Suprapubic skin (tissue), 4 donors: ENCODE measurements around the gene KLF13. TPM values are rescaled to one million over a fixed set of nuclear protein-coding genes. Genes with fewer than 3 reads are reported as not detected.

Experiments used
- DNase-seq, 2 donors: peaks; one replicate each; pipeline ENCODE4 v3.0.0-alpha.2; 2019; ENCODE audit warnings: low spot score in 2 of 2
- H3K27ac ChIP-seq: fragments of 200-600 bp; sonication (generic); one replicate; pipeline ENCODE4 v1.5.1; 2019
- H3K27me3 ChIP-seq: fragments of 200-600 bp; sonication (generic); one replicate; pipeline ENCODE4 v1.5.1; 2019
- H3K36me3 ChIP-seq: fragments of 200-600 bp; sonication (generic); one replicate; pipeline ENCODE4 v1.5.1; 2019
- H3K4me1 ChIP-seq: fragments of 200-600 bp; sonication (generic); one replicate; pipeline ENCODE4 v1.5.1; 2019
- H3K4me3 ChIP-seq: fragments of 200-600 bp; sonication (generic); one replicate; pipeline ENCODE4 v1.5.1; 2019; ENCODE audit warnings: mild to moderate bottlenecking
- H3K9me3 ChIP-seq: fragments of 200-600 bp; sonication (generic); one replicate; pipeline ENCODE4 v1.5.1; 2019
- CTCF ChIP-seq, 2 donors: fragments of 200-600 bp in 1 of 2; fragments of 450-650 bp in 1 of 2; sonication (generic) in 1 of 2; IDR thresholded peaks; one replicate each; pipeline ENCODE4 v1.5.1; 2016 to 2019; ENCODE audit warnings: antibody characterized with exemption in 2 of 2, mild to moderate bottlenecking in 1 of 2, moderate library complexity in 1 of 2
- EP300 ChIP-seq: sonication (generic); formaldehyde crosslinking; IDR thresholded peaks from one replicate; pipeline ENCODE4 v1.6.1; 2017; ENCODE audit warnings: antibody characterized with exemption
- POLR2A ChIP-seq, 2 donors: fragments of 450-650 bp; IDR thresholded peaks; one replicate each; pipeline ENCODE4 v1.6.1; 2017; ENCODE audit warnings: antibody characterized with exemption in 2 of 2, mild to moderate bottlenecking in 2 of 2, moderate library complexity in 2 of 2
- POLR2AphosphoS5 ChIP-seq, 3 donors: sonication (generic); formaldehyde crosslinking; IDR thresholded peaks; one replicate each; pipeline ENCODE4 v1.6.1; 2017; ENCODE audit warnings: antibody characterized with exemption in 3 of 3
- WGBS: methylation state at CpG from one replicate; pipeline ENCODE4 v1.1.5; 2018; 5-methylcytosine and 5-hydroxymethylcytosine counted together
- total RNA-seq, 4 donors: library from RNA; depleted of rRNA; stranded (reverse); fragments of >200 nt; gene quantifications; one replicate each; pipeline ENCODE4 v1.1.0, GENCODE V29; 2016

Gene KLF13
- 100 to 1,000 TPM; 141 to 162 (median 145) TPM for total RNA-seq

GRCh38 chr15:31326156-31326874, at the start of gene KLF13:
Gene KLF13 (plus strand): TSS chr15:31326835. CDS start chr15:31327213, 378 bp downstream.
- DNase-seq: peak; percentile 99

GRCh38 chr15:31277335-31278060, 49.1 kb upstream of the KLF13 start:
- TF ChIP-seq POLR2A (IDR thresholded peaks at IDR 0.05) (no peak), CTCF (IDR thresholded peaks at IDR 0.05) (no peak), EP300 (no peak), POLR2AphosphoS5 (IDR thresholded peaks at IDR 0.05) (no peak)
- no peaks in the 10 kb centered on the region for H3K27me3 ChIP-seq
- WGBS: 91% methylated on average over 3 of the region's 4 CpGs
- no peaks in the 10 kb centered on the region for H3K9me3 ChIP-seq
- no peak overlapping the region for H3K4me3 ChIP-seq
- DNase-seq: peak; percentile 26 to 57
- H3K4me1 ChIP-seq: peaks cover 21% of the 10 kb centered on the region
- H3K36me3 ChIP-seq: no peaks in the 10 kb centered on the region
- no peak overlapping the region for H3K27ac ChIP-seq

More at GRCh38 chr15:31326156-31326874, at the start of gene KLF13:
- Histone ChIP-seq H3K4me3 (peak within 1 kb of the TSS; percentile 94), H3K36me3 (no peaks in the 10 kb centered on the region), H3K27ac (peak within 1 kb of the TSS; percentile 99), H3K9me3 (no peaks in the 10 kb centered on the region), H3K27me3 (no peaks in the 10 kb centered on the region), H3K4me1 (peaks cover 37% of the 10 kb centered on the region)
- TF ChIP-seq EP300 (no peak), POLR2A (IDR thresholded peaks at IDR 0.05) (peak; percentile 80 to 91), CTCF (IDR thresholded peaks at IDR 0.05) (no peak), POLR2AphosphoS5 (IDR thresholded peaks at IDR 0.05) (peak in 2 of 3 donors; percentile 78 to 89)
- WGBS: 1% methylated on average over 25 of the region's 99 CpGs

GRCh38 chr15:31278061-31278445, 48.6 kb upstream of the KLF13 start:
- Histone ChIP-seq H3K36me3 (no peaks in the 10 kb centered on the region), H3K9me3 (no peaks in the 10 kb centered on the region), H3K27me3 (no peaks in the 10 kb centered on the region), H3K4me1 (peaks cover 18% of the 10 kb centered on the region), H3K27ac (no peak overlapping the region), H3K4me3 (no peak overlapping the region)
- TF ChIP-seq POLR2AphosphoS5 (IDR thresholded peaks at IDR 0.05) (no peak), EP300 (no peak), POLR2A (IDR thresholded peaks at IDR 0.05) (no peak), CTCF (IDR thresholded peaks at IDR 0.05) (no peak)
- 88% methylated on average over 6 of the region's 6 CpGs for WGBS
- DNase-seq: peak; percentile 41 to 57

GRCh38 chr15:31278544-31279220, 48.0 kb upstream of the KLF13 start:
- Histone ChIP-seq H3K27ac (no peak overlapping the region), H3K4me1 (peaks cover 18% of the 10 kb centered on the region), H3K36me3 (no peaks in the 10 kb centered on the region), H3K27me3 (no peaks in the 10 kb centered on the region), H3K9me3 (no peaks in the 10 kb centered on the region), H3K4me3 (no peak overlapping the region)
- no peak for TF ChIP-seq CTCF (IDR thresholded peaks at IDR 0.05)
- TF ChIP-seq POLR2AphosphoS5 (IDR thresholded peaks at IDR 0.05): no peak
- TF ChIP-seq EP300: no peak
- no peak for TF ChIP-seq POLR2A (IDR thresholded peaks at IDR 0.05)
- WGBS: 96% methylated on average over 11 of the region's 18 CpGs
- peak; percentile 58 to 76 for DNase-seq
